ENCODE data around the gene IPO4. TPM values are rescaled to one million over a fixed set of nuclear protein-coding genes. Genes with fewer than 3 reads are reported as not detected.

Gene IPO4
- 16.9 TPM for polyA plus RNA-seq (2013, experiment 1 of 2)
- 17.0 TPM for polyA plus RNA-seq (2013, experiment 2 of 2)

DNA sequence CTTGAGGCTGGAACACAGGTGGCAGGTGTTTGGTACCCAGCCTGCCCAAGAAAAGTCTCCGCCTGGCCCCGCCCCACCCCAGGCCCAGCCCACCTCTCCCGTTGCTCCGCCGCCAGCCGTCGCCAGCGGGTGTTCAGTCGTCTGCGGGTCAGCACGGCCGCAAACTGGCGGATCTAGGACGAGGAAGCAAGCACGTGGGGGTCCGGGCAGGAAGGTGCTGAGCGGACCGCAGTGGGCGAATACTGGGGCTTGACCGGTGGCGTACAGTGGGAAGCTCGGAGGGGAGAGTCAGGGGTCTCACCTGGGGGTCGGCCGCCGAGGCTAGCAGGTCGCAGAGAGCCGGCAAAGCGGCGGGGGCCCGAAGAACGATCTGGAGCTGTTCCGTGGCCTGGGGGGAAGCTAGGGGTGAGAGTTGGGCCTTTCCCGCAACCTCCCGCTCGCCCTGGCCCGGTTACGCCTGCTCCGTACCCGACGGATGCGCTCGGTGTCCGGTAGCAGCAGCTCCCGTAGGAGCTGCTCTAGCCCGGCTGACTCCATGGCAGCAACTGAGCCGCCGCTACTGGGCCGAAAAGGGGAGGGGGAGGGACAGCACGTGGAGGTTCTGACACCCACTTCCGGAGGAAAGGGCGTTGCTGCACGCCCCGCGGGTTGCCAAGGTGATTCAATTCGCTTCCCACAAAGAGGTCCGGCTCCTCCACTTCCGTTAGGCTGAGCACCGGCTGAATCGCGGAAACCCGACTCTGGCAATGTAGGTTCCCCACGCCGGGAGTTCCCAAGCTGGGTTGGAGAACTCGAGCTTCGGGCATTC, at the start of gene IPO4:
TSS of gene IPO4 (minus strand) at position 566 of the 808 bp plus-strand sequence. CDS start at position 537, 29 bp downstream.
- Histone ChIP-seq H4K91ac (ENCODE audit: low read length) (peak within 1 kb of the TSS; percentile 46), H3K9me3 (ENCODE audit: control insufficient read depth, low read length) (no peaks in the 10 kb centered on the region), H3K4me3 (ENCODE audit: insufficient read depth in 1 of 2, low read depth in 1 of 2, low read length in 2 of 2) (peak within 1 kb of the TSS; percentile 80 to 92)

DNA sequence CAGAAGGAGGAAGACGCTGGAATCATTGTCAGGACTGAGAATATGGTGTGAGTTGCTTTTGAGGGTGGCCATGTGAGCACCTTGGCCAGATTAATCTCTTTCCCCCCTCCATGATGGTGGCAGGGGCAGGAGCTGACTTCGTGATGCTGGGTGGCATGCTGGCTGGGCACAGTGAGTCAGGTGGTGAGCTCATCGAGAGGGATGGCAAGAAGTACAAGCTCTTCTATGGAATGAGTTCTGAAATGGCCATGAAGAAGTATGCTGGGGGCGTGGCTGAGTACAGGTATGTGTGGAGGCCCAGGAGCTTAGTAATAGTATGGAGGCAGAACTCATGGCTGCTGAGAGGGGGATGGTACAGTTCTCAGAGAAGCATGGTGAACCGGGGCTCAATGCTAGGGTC, 49.5 kb upstream of the IPO4 start:
- Histone ChIP-seq H3K4me2 (ENCODE audit: low read length, poor library complexity, severe bottlenecking) (no peak overlapping the region), H3K23ac (ENCODE audit: low read length in 2 of 2) (no peak overlapping the region), H3K14ac (ENCODE audit: low read length in 2 of 2) (no peak overlapping the region), H3K4me1 (ENCODE audit: control insufficient read depth, insufficient read depth, low read depth, low read length) (peaks cover 18% of the 10 kb centered on the region), H3K9ac (ENCODE audit: low read length) (peak overlapping the region; percentile 91), H4K91ac (ENCODE audit: low read length) (peak overlapping the region; percentile 4), H3K18ac (ENCODE audit: low read depth in 1 of 2, low read length in 2 of 2) (no peak overlapping the region), H2AK5ac (ENCODE audit: low read length, severe bottlenecking) (no peak overlapping the region), H3K4me3 (ENCODE audit: insufficient read depth in 1 of 2, low read depth in 1 of 2, low read length in 2 of 2) (no peak overlapping the region), H4K8ac (ENCODE audit: low read length) (no peak overlapping the region), H2BK15ac (ENCODE audit: low read depth, poor library complexity, severe bottlenecking) (no peak overlapping the region), H3K36me3 (ENCODE audit: control insufficient read depth in 1 of 2, insufficient read depth in 2 of 2, low read depth in 1 of 2, low read length in 2 of 2) (peaks cover 42 to 73% of the 10 kb centered on the region in 2 experiments), H3K4ac (ENCODE audit: low read depth in 1 of 2, low read length in 2 of 2) (no peak overlapping the region), H2AFZ (ENCODE audit: low read depth, low read length) (no peak overlapping the region), H3K27ac (ENCODE audit: low read length, poor library complexity, severe bottlenecking) (no peak overlapping the region), H2BK120ac (ENCODE audit: low read depth, low read length) (no peak overlapping the region), H3K9me3 (ENCODE audit: control insufficient read depth, low read length) (no peaks in the 10 kb centered on the region), H2BK12ac (ENCODE audit: low read length in 2 of 2) (no peak overlapping the region), H3K27me3 (ENCODE audit: control insufficient read depth in 1 of 2, insufficient read depth in 1 of 2, low read length in 2 of 2) (no peaks in the 10 kb centered on the region), H2BK5ac (ENCODE audit: low read depth, low read length, poor library complexity, severe bottlenecking) (no peak overlapping the region), H3K79me1 (replicated peaks; ENCODE audit: low read length, poor library complexity, severe bottlenecking) (peaks cover 39% of the 10 kb centered on the region)
- no peak for DNase-seq
- WGBS = 99% methylated on average over 5 of the region's 5 CpGs

More for the DNA sequence above, at the start of gene IPO4:
- peak within 1 kb of the TSS; percentile 70 to 89 for H3K18ac ChIP-seq (ENCODE audit: low read depth in 1 of 2, low read length in 2 of 2)
- H3K4ac ChIP-seq (ENCODE audit: low read depth in 1 of 2, low read length in 2 of 2) = peak within 1 kb of the TSS; percentile 37 to 89
- peak within 1 kb of the TSS; percentile 19 for H2BK15ac ChIP-seq (ENCODE audit: low read depth, poor library complexity, severe bottlenecking)
- peak within 1 kb of the TSS in 1 of 2 experiments; percentile 79 for H3K14ac ChIP-seq (ENCODE audit: low read length in 2 of 2)
- no peak within 1 kb of the TSS for H2AK5ac ChIP-seq (ENCODE audit: low read length, severe bottlenecking)
- H2BK5ac ChIP-seq (ENCODE audit: low read depth, low read length, poor library complexity, severe bottlenecking) = no peak within 1 kb of the TSS
- H3K79me1 ChIP-seq (replicated peaks; ENCODE audit: low read length, poor library complexity, severe bottlenecking) = peaks cover 41% of the 10 kb centered on the region
- peak within 1 kb of the TSS; percentile 75 for H3K27ac ChIP-seq (ENCODE audit: low read length, poor library complexity, severe bottlenecking)
- peak; percentile 98 for DNase-seq
- H2BK12ac ChIP-seq (ENCODE audit: low read length in 2 of 2) = no peak within 1 kb of the TSS
- H3K23ac ChIP-seq (ENCODE audit: low read length in 2 of 2) = no peak within 1 kb of the TSS
- H2BK120ac ChIP-seq (ENCODE audit: low read depth, low read length) = no peak within 1 kb of the TSS
- peaks cover 7% of the 10 kb centered on the region for H3K4me1 ChIP-seq (ENCODE audit: control insufficient read depth, insufficient read depth, low read depth, low read length)
- H3K9ac ChIP-seq (ENCODE audit: low read length) = peak within 1 kb of the TSS; percentile 94
- H3K27me3 ChIP-seq (ENCODE audit: control insufficient read depth in 1 of 2, insufficient read depth in 1 of 2, low read length in 2 of 2) = no peaks in the 10 kb centered on the region
- H3K4me2 ChIP-seq (ENCODE audit: low read length, poor library complexity, severe bottlenecking) = peak within 1 kb of the TSS; percentile 93
- H2AFZ ChIP-seq (ENCODE audit: low read depth, low read length) = peak within 1 kb of the TSS; percentile 60
- WGBS = under 1% methylated on average over 44 of the region's 65 CpGs
- peaks cover 65 to 73% of the 10 kb centered on the region in 2 experiments for H3K36me3 ChIP-seq (ENCODE audit: control insufficient read depth in 1 of 2, insufficient read depth in 2 of 2, low read depth in 1 of 2, low read length in 2 of 2)
- H4K8ac ChIP-seq (ENCODE audit: low read length) = peak within 1 kb of the TSS; percentile 15

GRCh38 chr14:24237463-24237955, 48.9 kb upstream of the IPO4 start:
- no peak overlapping the region for H2BK120ac ChIP-seq (ENCODE audit: low read depth, low read length)
- no peak overlapping the region for H3K23ac ChIP-seq (ENCODE audit: low read length in 2 of 2)
- no peak overlapping the region for H3K27ac ChIP-seq (ENCODE audit: low read length, poor library complexity, severe bottlenecking)
- H3K4me1 ChIP-seq (ENCODE audit: control insufficient read depth, insufficient read depth, low read depth, low read length) = peaks cover 19% of the 10 kb centered on the region
- no peak overlapping the region for H2BK12ac ChIP-seq (ENCODE audit: low read length in 2 of 2)
- no peak overlapping the region for H3K4ac ChIP-seq (ENCODE audit: low read depth in 1 of 2, low read length in 2 of 2)
- H3K9ac ChIP-seq (ENCODE audit: low read length) = no peak overlapping the region
- peaks cover 39% of the 10 kb centered on the region for H3K79me1 ChIP-seq (replicated peaks; ENCODE audit: low read length, poor library complexity, severe bottlenecking)
- H3K36me3 ChIP-seq (ENCODE audit: control insufficient read depth in 1 of 2, insufficient read depth in 2 of 2, low read depth in 1 of 2, low read length in 2 of 2) = peaks cover 42 to 73% of the 10 kb centered on the region in 2 experiments
- H3K14ac ChIP-seq (ENCODE audit: low read length in 2 of 2) = no peak overlapping the region
- no peaks in the 10 kb centered on the region for H3K9me3 ChIP-seq (ENCODE audit: control insufficient read depth, low read length)
- H2BK15ac ChIP-seq (ENCODE audit: low read depth, poor library complexity, severe bottlenecking) = no peak overlapping the region
- H2BK5ac ChIP-seq (ENCODE audit: low read depth, low read length, poor library complexity, severe bottlenecking) = no peak overlapping the region
- no peak overlapping the region for H4K91ac ChIP-seq (ENCODE audit: low read length)
- no peak overlapping the region for H3K18ac ChIP-seq (ENCODE audit: low read depth in 1 of 2, low read length in 2 of 2)
- DNase-seq = no peak
- H4K8ac ChIP-seq (ENCODE audit: low read length) = no peak overlapping the region
- H2AFZ ChIP-seq (ENCODE audit: low read depth, low read length) = no peak overlapping the region
- H3K4me2 ChIP-seq (ENCODE audit: low read length, poor library complexity, severe bottlenecking) = no peak overlapping the region
- no peak overlapping the region for H2AK5ac ChIP-seq (ENCODE audit: low read length, severe bottlenecking)
- no peak overlapping the region for H3K4me3 ChIP-seq (ENCODE audit: insufficient read depth in 1 of 2, low read depth in 1 of 2, low read length in 2 of 2)
- no peaks in the 10 kb centered on the region for H3K27me3 ChIP-seq (ENCODE audit: control insufficient read depth in 1 of 2, insufficient read depth in 1 of 2, low read length in 2 of 2)
- 81% methylated on average over 2 of the region's 2 CpGs for WGBS

- H3K14ac ChIP-seq (ENCODE audit: low read length in 2 of 2) = no peak overlapping the region
- no peak overlapping the region for H2AFZ ChIP-seq (ENCODE audit: low read depth, low read length)
- H3K9me3 ChIP-seq (ENCODE audit: control insufficient read depth, low read length) = no peaks in the 10 kb centered on the region
- H3K23ac ChIP-seq (ENCODE audit: low read length in 2 of 2) = no peak overlapping the region
- no peak overlapping the region for H3K4me3 ChIP-seq (ENCODE audit: insufficient read depth in 1 of 2, low read depth in 1 of 2, low read length in 2 of 2)
- no peak overlapping the region for H3K4ac ChIP-seq (ENCODE audit: low read depth in 1 of 2, low read length in 2 of 2)
- H4K91ac ChIP-seq (ENCODE audit: low read length) = no peak overlapping the region
- H2AK5ac ChIP-seq (ENCODE audit: low read length, severe bottlenecking) = no peak overlapping the region
- H3K27me3 ChIP-seq (ENCODE audit: control insufficient read depth in 1 of 2, insufficient read depth in 1 of 2, low read length in 2 of 2) = no peaks in the 10 kb centered on the region
- DNase-seq = no peak
- peaks cover 19% of the 10 kb centered on the region for H3K4me1 ChIP-seq (ENCODE audit: control insufficient read depth, insufficient read depth, low read depth, low read length)
- 100% methylated on average over 6 of the region's 6 CpGs for WGBS
- H3K18ac ChIP-seq (ENCODE audit: low read depth in 1 of 2, low read length in 2 of 2) = no peak overlapping the region
- H3K27ac ChIP-seq (ENCODE audit: low read length, poor library complexity, severe bottlenecking) = no peak overlapping the region
- H2BK120ac ChIP-seq (ENCODE audit: low read depth, low read length) = no peak overlapping the region
- H3K4me2 ChIP-seq (ENCODE audit: low read length, poor library complexity, severe bottlenecking) = no peak overlapping the region
- H4K8ac ChIP-seq (ENCODE audit: low read length) = no peak overlapping the region
- peaks cover 39% of the 10 kb centered on the region for H3K79me1 ChIP-seq (replicated peaks; ENCODE audit: low read length, poor library complexity, severe bottlenecking)
- no peak overlapping the region for H2BK12ac ChIP-seq (ENCODE audit: low read length in 2 of 2)
- H3K36me3 ChIP-seq (ENCODE audit: control insufficient read depth in 1 of 2, insufficient read depth in 2 of 2, low read depth in 1 of 2, low read length in 2 of 2) = peaks cover 42 to 73% of the 10 kb centered on the region in 2 experiments
- no peak overlapping the region for H2BK5ac ChIP-seq (ENCODE audit: low read depth, low read length, poor library complexity, severe bottlenecking)
- H3K9ac ChIP-seq (ENCODE audit: low read length) = no peak overlapping the region
- H2BK15ac ChIP-seq (ENCODE audit: low read depth, poor library complexity, severe bottlenecking) = no peak overlapping the region
These were observed 48.3 kb upstream of the IPO4 start for GRCh38 chr14:24236689-24237462.
